Measurements from ENCODE around the gene WDSUB1. TPM values are rescaled to one million over a fixed set of nuclear protein-coding genes. Genes with fewer than 3 reads are reported as not detected.

Gene WDSUB1
- total RNA-seq, 1 experiment from 2014 or later, result 8.3 TPM

GRCh38 chr2:159232456-159233170, 53.9 kb downstream of the WDSUB1 start:
- Histone ChIP-seq H3K9me3 (no peaks in the 10 kb centered on the region), H3K36me3 (peaks cover 18% of the 10 kb centered on the region), H3K4me3 (no peak overlapping the region), H3K27me3 (no peaks in the 10 kb centered on the region)
- no peak for DNase-seq

- Histone ChIP-seq H3K9me3 (no peaks in the 10 kb centered on the region), H3K27me3 (no peaks in the 10 kb centered on the region), H3K4me3 (no peak overlapping the region), H3K36me3 (peaks cover 15% of the 10 kb centered on the region)
- DNase-seq, result no peak
Observed at GRCh38 chr2:159230145-159230877, 56.2 kb downstream of the WDSUB1 start.

GRCh38 chr2:159229476-159230144, 56.9 kb downstream of the WDSUB1 start:
- Histone ChIP-seq H3K27me3 (no peaks in the 10 kb centered on the region), H3K4me3 (no peak overlapping the region), H3K9me3 (no peaks in the 10 kb centered on the region), H3K36me3 (peaks cover 15% of the 10 kb centered on the region)
- no peak for DNase-seq

- no peaks in the 10 kb centered on the region for H3K9me3 ChIP-seq
- peaks cover 15% of the 10 kb centered on the region for H3K36me3 ChIP-seq
- no peak for DNase-seq
- H3K4me3 ChIP-seq, result no peak overlapping the region
- no peaks in the 10 kb centered on the region for H3K27me3 ChIP-seq
Observed at GRCh38 chr2:159228081-159228581, 58.4 kb downstream of the WDSUB1 start.

- no peaks in the 10 kb centered on the region for H3K27me3 ChIP-seq
- H3K9me3 ChIP-seq, result no peaks in the 10 kb centered on the region
- no peak overlapping the region for H3K4me3 ChIP-seq
- H3K36me3 ChIP-seq, result peaks cover 15% of the 10 kb centered on the region
- no peak for DNase-seq
Observed at GRCh38 chr2:159227467-159227866, 59.0 kb downstream of the WDSUB1 start.

- Histone ChIP-seq H3K36me3 (peaks cover 15% of the 10 kb centered on the region), H3K27me3 (no peaks in the 10 kb centered on the region)
- DNase-seq, result no peak
Observed at GRCh38 chr2:159226608-159227385, 59.7 kb downstream of the WDSUB1 start.

GRCh38 chr2:159226059-159226461, 60.4 kb downstream of the WDSUB1 start:
- Histone ChIP-seq H3K4me3 (no peak overlapping the region), H3K36me3 (peaks cover 12% of the 10 kb centered on the region)
- DNase-seq, result no peak

More at GRCh38 chr2:159226608-159227385, 59.7 kb downstream of the WDSUB1 start:
- Histone ChIP-seq H3K9me3 (no peaks in the 10 kb centered on the region), H3K4me3 (no peak overlapping the region)

GRCh38 chr2:159225025-159226016, 61.2 kb downstream of the WDSUB1 start:
- peaks cover 10% of the 10 kb centered on the region for H3K36me3 ChIP-seq

More at GRCh38 chr2:159226059-159226461, 60.4 kb downstream of the WDSUB1 start:
- no peaks in the 10 kb centered on the region for H3K9me3 ChIP-seq
- H3K27me3 ChIP-seq, result no peaks in the 10 kb centered on the region

GRCh38 chr2:159224061-159224813, 62.3 kb downstream of the WDSUB1 start:
- Histone ChIP-seq H3K36me3 (peaks cover 5% of the 10 kb centered on the region), H3K27me3 (no peaks in the 10 kb centered on the region), H3K4me3 (no peak overlapping the region), H3K9me3 (no peaks in the 10 kb centered on the region)
- DNase-seq, result no peak

More at GRCh38 chr2:159225025-159226016, 61.2 kb downstream of the WDSUB1 start:
- Histone ChIP-seq H3K4me3 (no peak overlapping the region), H3K9me3 (no peaks in the 10 kb centered on the region), H3K27me3 (no peaks in the 10 kb centered on the region)
- DNase-seq, result no peak

GRCh38 chr2:159219394-159219998, 67.0 kb downstream of the WDSUB1 start:
- H3K9me3 ChIP-seq, result no peaks in the 10 kb centered on the region
- peaks cover 5% of the 10 kb centered on the region for H3K36me3 ChIP-seq
- H3K4me3 ChIP-seq, result no peak overlapping the region
- DNase-seq, result no peak
- H3K27me3 ChIP-seq, result no peaks in the 10 kb centered on the region

- H3K9me3 ChIP-seq, result no peaks in the 10 kb centered on the region
- H3K36me3 ChIP-seq, result peaks cover 5% of the 10 kb centered on the region
- no peak overlapping the region for H3K4me3 ChIP-seq
- no peak for DNase-seq
- no peaks in the 10 kb centered on the region for H3K27me3 ChIP-seq
Observed at GRCh38 chr2:159218389-159218788, 68.1 kb downstream of the WDSUB1 start.

- no peak for DNase-seq
- peaks cover 5% of the 10 kb centered on the region for H3K36me3 ChIP-seq
- H3K9me3 ChIP-seq, result no peaks in the 10 kb centered on the region
- H3K4me3 ChIP-seq, result no peak overlapping the region
- H3K27me3 ChIP-seq, result no peaks in the 10 kb centered on the region
Observed at GRCh38 chr2:159217676-159218075, 68.8 kb downstream of the WDSUB1 start.

GRCh38 chr2:159215116-159215515, 71.4 kb downstream of the WDSUB1 start:
- Histone ChIP-seq H3K36me3 (peaks cover 5% of the 10 kb centered on the region), H3K4me3 (no peak overlapping the region), H3K9me3 (no peaks in the 10 kb centered on the region), H3K27me3 (no peaks in the 10 kb centered on the region)
- no peak for DNase-seq

- no peak for DNase-seq
- no peaks in the 10 kb centered on the region for H3K9me3 ChIP-seq
- peaks cover 3% of the 10 kb centered on the region for H3K36me3 ChIP-seq
- H3K4me3 ChIP-seq, result no peak overlapping the region
- H3K27me3 ChIP-seq, result no peaks in the 10 kb centered on the region
Observed at GRCh38 chr2:159214325-159214865, 72.1 kb downstream of the WDSUB1 start.

Measured in MG63 (cell line).